Peyer's patch (tissue), 4 donors: ENCODE data around the gene SLC7A9. TPM values are rescaled to one million over a fixed set of nuclear protein-coding genes. Genes with fewer than 3 reads are reported as not detected.
"Not testable (repeated sequence)": the region's sequence is repeated elsewhere in the genome, so short reads cannot be mapped to it uniquely, and the experiment has no call there.

Experiments
- DNase-seq, 3 donors: peaks; one replicate each; pipeline ENCODE4 v3.0.0-alpha.2; 2017 to 2019
- H3K27ac ChIP-seq, 4 donors: fragments of 200-600 bp; sonication (generic); one replicate each; pipeline ENCODE4 v1.5.1; 2016 to 2019
- H3K27me3 ChIP-seq, 2 donors: fragments of 200-600 bp; sonication (generic); one replicate each; pipeline ENCODE4 v1.5.1; 2019
- H3K36me3 ChIP-seq, 3 donors: fragments of 200-600 bp; sonication (generic); one replicate each; pipeline ENCODE4 v1.5.1; 2016 to 2019
- H3K4me1 ChIP-seq, 4 donors: fragments of 200-600 bp; sonication (generic); one replicate each; pipeline ENCODE4 v1.5.1; 2016 to 2019
- H3K4me3 ChIP-seq, 4 donors: fragments of 200-600 bp; sonication (generic); 1 replicate in 3 of 4; 2 replicates in 1 of 4; pipeline ENCODE4 v1.5.1; 2016 to 2019; ENCODE audit warnings: mild to moderate bottlenecking in 1 of 4
- H3K9me3 ChIP-seq, 4 donors: fragments of 200-600 bp; sonication (generic); one replicate each; pipeline ENCODE4 v1.5.1; 2016 to 2019; ENCODE audit warnings: mild to moderate bottlenecking in 1 of 4
- POLR2A ChIP-seq, 2 donors: fragments of 450-650 bp; IDR thresholded peaks; one replicate each; pipeline ENCODE4 v1.5.1; 2017; ENCODE audit warnings: antibody characterized with exemption in 2 of 2, mild to moderate bottlenecking in 2 of 2, moderate library complexity in 2 of 2
- total RNA-seq, 4 donors: library from RNA; depleted of rRNA; stranded (reverse); fragments of >200 nt; gene quantifications; one replicate each; pipeline ENCODE4 v1.1.0, GENCODE V29; 2016
- TF ChIP-seq, protein P1 (sequence below), 6 experiments: fragments of 450-650 bp in 4 of 6; fragments of 200-600 bp in 2 of 6; sonication (generic) in 1 of 6; IDR thresholded peaks; one replicate each; pipeline ENCODE4 v1.5.1; 2017 to 2019; ENCODE audit warnings: antibody characterized with exemption in 6 of 6, mild to moderate bottlenecking in 3 of 6, moderate library complexity in 1 of 6

Gene SLC7A9
- total RNA-seq, 4 donors from 2014 or later: 22.3 to 1,183 (median 609) TPM

DNA sequence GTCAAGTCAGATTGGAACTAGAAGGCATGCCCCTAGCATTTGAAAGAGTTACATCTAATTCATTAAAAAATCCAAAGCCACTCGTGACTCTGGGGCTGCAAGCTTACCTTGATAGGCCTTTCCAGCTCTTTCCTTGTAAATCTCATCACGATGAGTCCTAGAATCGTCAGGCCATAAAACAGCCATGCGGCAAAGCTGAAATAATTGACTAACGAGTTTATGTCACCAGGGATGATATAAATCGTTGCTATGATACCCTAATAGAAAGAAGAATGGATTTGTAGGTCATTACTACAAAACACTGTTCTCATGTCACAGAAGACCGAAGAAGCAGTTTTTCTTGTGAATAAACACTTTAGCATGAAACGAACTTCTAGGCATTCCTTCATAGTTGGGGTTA lies 27.5 kb downstream of the SLC7A9 start:
- Histone ChIP-seq H3K36me3 (peaks cover 0 to 32% (median 0%) of the 10 kb centered on the region in 3 donors), H3K27ac (no peak overlapping the region), H3K4me1 (no peaks in the 10 kb centered on the region), H3K27me3 (no peaks in the 10 kb centered on the region), H3K4me3 (no peak overlapping the region), H3K9me3 (no peaks in the 10 kb centered on the region)
- no peak for DNase-seq
- TF ChIP-seq, protein P1, sequence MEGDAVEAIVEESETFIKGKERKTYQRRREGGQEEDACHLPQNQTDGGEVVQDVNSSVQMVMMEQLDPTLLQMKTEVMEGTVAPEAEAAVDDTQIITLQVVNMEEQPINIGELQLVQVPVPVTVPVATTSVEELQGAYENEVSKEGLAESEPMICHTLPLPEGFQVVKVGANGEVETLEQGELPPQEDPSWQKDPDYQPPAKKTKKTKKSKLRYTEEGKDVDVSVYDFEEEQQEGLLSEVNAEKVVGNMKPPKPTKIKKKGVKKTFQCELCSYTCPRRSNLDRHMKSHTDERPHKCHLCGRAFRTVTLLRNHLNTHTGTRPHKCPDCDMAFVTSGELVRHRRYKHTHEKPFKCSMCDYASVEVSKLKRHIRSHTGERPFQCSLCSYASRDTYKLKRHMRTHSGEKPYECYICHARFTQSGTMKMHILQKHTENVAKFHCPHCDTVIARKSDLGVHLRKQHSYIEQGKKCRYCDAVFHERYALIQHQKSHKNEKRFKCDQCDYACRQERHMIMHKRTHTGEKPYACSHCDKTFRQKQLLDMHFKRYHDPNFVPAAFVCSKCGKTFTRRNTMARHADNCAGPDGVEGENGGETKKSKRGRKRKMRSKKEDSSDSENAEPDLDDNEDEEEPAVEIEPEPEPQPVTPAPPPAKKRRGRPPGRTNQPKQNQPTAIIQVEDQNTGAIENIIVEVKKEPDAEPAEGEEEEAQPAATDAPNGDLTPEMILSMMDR (IDR thresholded peaks at IDR 0.05): no peak
- no peak for TF ChIP-seq POLR2A (IDR thresholded peaks at IDR 0.05)

DNA sequence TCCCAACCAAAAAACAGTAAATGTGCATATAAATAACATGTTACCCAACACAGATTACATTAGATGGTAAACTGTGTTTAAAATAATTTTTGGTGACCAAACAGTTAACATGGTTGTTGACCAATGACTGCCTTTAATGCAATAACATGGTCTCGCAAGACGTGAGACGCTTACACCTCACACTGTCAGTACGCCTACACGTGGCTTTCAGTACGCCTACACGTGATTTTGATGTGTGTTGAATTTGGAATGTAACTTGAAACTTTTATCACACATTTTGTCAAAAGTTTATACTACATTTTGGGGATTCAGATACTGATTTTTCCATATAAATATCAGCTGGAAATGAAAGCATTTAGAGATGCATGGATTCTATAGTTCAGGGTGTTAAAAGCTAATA lies 32.0 kb downstream of the SLC7A9 start:
- H3K36me3 ChIP-seq: peaks cover 0 to 36% (median 0%) of the 10 kb centered on the region in 3 donors
- TF ChIP-seq, protein P1 (IDR thresholded peaks at IDR 0.05): no peak
- no peak for TF ChIP-seq POLR2A (IDR thresholded peaks at IDR 0.05)
- H3K4me1 ChIP-seq: no peaks in the 10 kb centered on the region
- no peaks in the 10 kb centered on the region for H3K9me3 ChIP-seq
- no peak for DNase-seq
- H3K27me3 ChIP-seq: no peaks in the 10 kb centered on the region
- H3K27ac ChIP-seq: no peak overlapping the region
- no peak overlapping the region for H3K4me3 ChIP-seq

DNA sequence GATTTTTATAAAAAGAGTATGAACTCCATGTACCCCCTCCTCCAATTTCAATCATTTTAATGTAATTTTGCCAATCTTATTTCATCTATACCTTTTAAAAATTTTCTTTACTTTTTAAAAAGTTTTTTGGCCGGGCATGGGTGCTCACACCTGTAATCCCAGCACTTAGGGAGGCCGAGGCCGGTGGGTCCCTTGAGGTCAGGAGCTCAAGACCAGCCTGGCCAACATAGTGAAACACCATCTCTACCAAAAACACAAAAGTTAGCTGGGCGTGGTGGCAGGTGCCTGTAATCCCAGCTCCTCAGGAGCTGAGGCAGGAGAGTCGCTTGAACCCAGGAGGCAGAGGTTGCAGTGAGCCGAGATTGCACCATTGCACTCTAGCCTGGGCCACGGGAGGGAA lies 36.2 kb downstream of the SLC7A9 start:
- DNase-seq, H3K4me3 ChIP-seq, H3K27me3 ChIP-seq, H3K4me1 ChIP-seq, H3K9me3 ChIP-seq, H3K27ac ChIP-seq: not testable (repeated sequence)
- peaks cover 0 to 38% (median 0%) of the 10 kb centered on the region in 3 donors for H3K36me3 ChIP-seq

DNA sequence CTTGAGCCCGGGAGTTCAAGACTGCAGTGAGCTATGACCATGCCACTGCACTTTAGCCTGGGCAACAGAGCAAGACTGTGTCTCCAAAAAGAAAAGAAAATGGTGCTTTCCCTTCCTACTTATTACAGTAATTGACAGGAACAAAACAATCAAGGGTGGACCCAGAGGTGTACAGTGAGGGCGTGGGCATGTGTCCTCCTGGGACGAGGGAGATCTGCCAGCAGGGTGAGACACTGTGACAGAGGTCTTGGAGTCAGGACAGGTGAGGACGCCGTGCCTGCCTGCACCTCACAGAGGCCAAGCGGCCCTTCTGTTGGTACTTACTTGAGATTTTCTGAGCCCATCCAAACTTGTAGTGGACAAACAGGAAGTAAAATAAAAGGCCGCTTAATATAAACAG lies 36.7 kb downstream of the SLC7A9 start:
- H3K9me3 ChIP-seq, H3K4me3 ChIP-seq, H3K27ac ChIP-seq, DNase-seq, H3K27me3 ChIP-seq, H3K4me1 ChIP-seq: not testable (repeated sequence)
- peaks cover 0 to 43% (median 0%) of the 10 kb centered on the region in 3 donors for H3K36me3 ChIP-seq

DNA sequence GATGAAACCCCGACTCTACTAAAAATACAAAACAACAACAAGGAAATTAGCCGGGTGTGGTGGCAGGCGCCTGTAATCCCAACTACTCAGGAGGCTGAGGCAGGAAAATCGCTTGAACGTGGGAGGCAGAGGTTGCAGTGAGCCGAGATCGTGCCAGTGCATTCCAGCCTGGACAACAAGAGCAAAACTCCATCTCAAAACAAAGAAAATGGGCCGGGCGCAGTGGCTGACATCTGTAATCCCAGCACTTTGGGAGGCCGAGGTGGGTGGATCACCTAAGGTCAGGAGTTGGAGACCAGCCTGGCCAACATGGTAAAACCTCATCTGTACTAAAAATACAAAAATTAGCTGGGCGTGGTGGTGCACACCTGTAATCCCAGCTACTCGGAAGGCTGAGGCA lies 37.5 kb downstream of the SLC7A9 start:
- not testable (repeated sequence) for H3K9me3 ChIP-seq, H3K4me1 ChIP-seq, DNase-seq

DNA sequence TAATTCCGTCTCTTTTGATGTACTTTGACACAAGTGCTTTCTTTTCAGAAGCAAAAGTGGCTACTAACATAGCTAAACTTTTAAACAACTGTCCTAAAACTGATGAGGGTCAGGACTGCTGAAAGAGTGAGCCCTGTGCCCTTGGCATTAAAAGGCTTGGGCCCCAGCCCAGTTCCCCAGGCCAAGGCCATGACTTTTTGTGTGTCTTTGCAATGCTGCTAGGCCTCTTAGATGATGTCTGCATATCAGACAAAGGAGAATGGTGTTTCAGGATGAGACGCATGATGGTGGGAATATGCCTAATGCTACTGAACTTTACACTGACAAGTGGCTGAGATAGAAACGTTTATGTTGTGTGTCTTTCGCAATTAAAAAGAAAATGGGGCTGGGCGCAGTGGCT lies 38.0 kb downstream of the SLC7A9 start:
- Histone ChIP-seq H3K27me3 (no peaks in the 10 kb centered on the region), H3K27ac (no peak overlapping the region), H3K4me1 (no peaks in the 10 kb centered on the region), H3K36me3 (peaks cover 0 to 45% (median 0%) of the 10 kb centered on the region in 3 donors), H3K9me3 (no peaks in the 10 kb centered on the region), H3K4me3 (no peak overlapping the region)
- DNase-seq: no peak
- TF ChIP-seq, protein P1 (IDR thresholded peaks at IDR 0.05): no peak

More for the DNA sequence above, 37.5 kb downstream of the SLC7A9 start:
- not testable (repeated sequence) for H3K27ac ChIP-seq, H3K4me3 ChIP-seq, H3K27me3 ChIP-seq
- peaks cover 0 to 45% (median 0%) of the 10 kb centered on the region in 3 donors for H3K36me3 ChIP-seq

DNA sequence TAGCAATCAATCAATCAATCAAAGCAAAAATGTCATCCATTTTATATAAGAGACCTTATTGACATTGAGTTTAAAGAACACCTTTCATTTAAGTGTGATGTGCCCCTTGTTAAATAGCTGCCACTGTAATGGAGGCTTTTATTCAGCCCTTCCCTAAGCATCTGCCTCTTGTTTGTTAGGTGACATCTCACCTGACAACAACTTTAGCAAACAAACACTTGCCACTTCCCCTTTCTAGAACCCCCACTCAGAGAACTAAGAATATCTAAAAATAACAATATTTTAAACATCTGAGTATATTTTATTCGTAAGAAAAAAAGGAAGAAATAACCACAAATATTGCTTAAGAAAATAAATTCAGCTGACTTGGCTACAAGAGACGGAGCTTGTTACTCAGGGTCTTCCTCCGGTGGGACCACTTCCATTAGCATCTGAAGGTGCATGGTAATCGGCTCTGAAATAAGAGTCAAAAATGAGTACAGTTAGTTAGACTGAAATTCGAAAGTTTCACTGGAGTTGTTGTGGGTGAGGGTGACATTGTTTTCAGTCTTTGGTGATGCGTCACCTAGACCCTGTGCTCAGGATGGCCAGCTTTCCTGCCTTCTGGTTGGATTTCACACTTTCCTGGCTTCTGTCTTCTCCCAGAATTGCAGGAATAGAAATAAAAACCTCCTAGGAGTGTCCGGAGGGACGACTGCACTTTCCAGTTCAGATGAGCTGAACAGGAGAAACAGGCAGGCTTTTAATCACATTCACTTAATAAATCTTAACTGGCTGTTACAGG lies 39.1 kb downstream of the SLC7A9 start:
- Histone ChIP-seq H3K4me1 (no peaks in the 10 kb centered on the region), H3K36me3 (peaks cover 0 to 45% (median 0%) of the 10 kb centered on the region in 3 donors), H3K4me3 (no peak overlapping the region), H3K27ac (no peak overlapping the region), H3K9me3 (no peaks in the 10 kb centered on the region), H3K27me3 (no peaks in the 10 kb centered on the region)
- no peak for TF ChIP-seq POLR2A (IDR thresholded peaks at IDR 0.05)
- TF ChIP-seq, protein P1 (IDR thresholded peaks at IDR 0.05): no peak
- DNase-seq: no peak
